HepG2 (cell line): ENCODE results near the gene RBM12. TPM values are rescaled to one million over a fixed set of nuclear protein-coding genes. Genes with fewer than 3 reads are reported as not detected.
A peak's percentile ranks its signal among the peaks of the same experiment; 100 is the strongest.

Source experiments
- FOXA1 ChIP-seq, 2 experiments: fragments of 450-650 bp in 1 of 2; sonication (generic) in 1 of 2; formaldehyde crosslinking in 1 of 2; IDR thresholded peaks; 2 replicates each; pipeline versions ENCODE4 v1.4.0 to v1.6.1; 2016 to 2020; ENCODE audit warnings: missing genetic modification reagents in 1 of 2
- HMGA1 ChIP-seq: sonication (generic); formaldehyde crosslinking; conservative IDR thresholded peaks from 2 replicates; pipeline ENCODE4 v1.4.0; 2020; ENCODE audit warnings: missing genetic modification reagents
- KDM5A ChIP-seq: fragments of 200-600 bp; sonication (generic); IDR thresholded peaks from 2 replicates; pipeline ENCODE4 v1.7.0; 2018; ENCODE audit warnings: antibody characterized with exemption, mild to moderate bottlenecking, low read length, borderline replicate concordance
- MZF1 ChIP-seq: sonication (generic); formaldehyde crosslinking; IDR thresholded peaks from 2 replicates; pipeline ENCODE4 v1.8.1; 2023; ENCODE audit warnings: mild to moderate bottlenecking, missing genetic modification reagents, borderline replicate concordance
- NR2C2 ChIP-seq: sonication (generic); formaldehyde crosslinking; IDR thresholded peaks from 2 replicates; pipeline ENCODE4 v1.4.0; 2020; ENCODE audit warnings: missing genetic modification reagents, mild to moderate bottlenecking, moderate library complexity, borderline replicate concordance
- PAX8 ChIP-seq: sonication (generic); formaldehyde crosslinking; IDR thresholded peaks from 2 replicates; pipeline ENCODE4 v1.8.0; 2022; ENCODE audit warnings: mild to moderate bottlenecking, missing genetic modification reagents, borderline replicate concordance
- RCOR2 ChIP-seq: IDR thresholded peaks from 2 replicates; pipeline ENCODE4 v1.6.1; 2016; ENCODE audit warnings: missing biosample characterization, missing genetic modification reagents
- ZNF124 ChIP-seq: sonication (generic); formaldehyde crosslinking; IDR thresholded peaks from 2 replicates; pipeline ENCODE4 v1.4.0; 2020; ENCODE audit warnings: missing genetic modification reagents
- ZNF296 ChIP-seq: sonication (generic); formaldehyde crosslinking; conservative IDR thresholded peaks from 2 replicates; pipeline ENCODE4 v1.5.0; 2020; ENCODE audit warnings: mild to moderate bottlenecking, missing genetic modification reagents
- ZNF629 ChIP-seq: sonication (generic); formaldehyde crosslinking; conservative IDR thresholded peaks from 2 replicates; pipeline ENCODE4 v1.5.0; 2020; ENCODE audit warnings: missing genetic modification reagents
- ZNF720 ChIP-seq: sonication (generic); formaldehyde crosslinking; IDR thresholded peaks from 2 replicates; pipeline ENCODE4 v1.4.0; 2020; ENCODE audit warnings: missing genetic modification reagents
- ZNF777 ChIP-seq: sonication (generic); formaldehyde crosslinking; IDR thresholded peaks from 2 replicates; pipeline ENCODE4 v1.4.0; 2020; ENCODE audit warnings: missing genetic modification reagents
- ZNF788 ChIP-seq: sonication (generic); formaldehyde crosslinking; IDR thresholded peaks from 2 replicates; pipeline ENCODE4 v1.5.0; 2020; ENCODE audit warnings: mild to moderate bottlenecking, missing genetic modification reagents, borderline replicate concordance
- ZSCAN31 ChIP-seq: sonication (generic); formaldehyde crosslinking; IDR thresholded peaks from 2 replicates; pipeline ENCODE4 v1.5.0; 2020; ENCODE audit warnings: low read depth, mild to moderate bottlenecking, missing genetic modification reagents
- polyA plus RNA-seq, 8 experiments: library from polyadenylated mRNA; depleted of rRNA in 3 of 8; stranded (reverse) in 7 of 8; unstranded in 1 of 8; fragments of >200 nt; fragmentation: Illumina TruSeq in 4 of 8; extraction: Trizol in 4 of 8; gene quantifications; 2 replicates each; pipeline versions ENCODE4 v1.2.1 to v1.2.3, GENCODE V29; 2011 to 2016; ENCODE audit warnings: low read depth in 4 of 8, missing spikeins in 1 of 8, mixed read lengths in 1 of 8; ENCODE audit not compliant: insufficient read depth in 1 of 8
- total RNA-seq, 5 experiments: library from RNA; depleted of rRNA; stranded (reverse); fragments of >200 nt; fragmentation: Illumina TruSeq; extraction: Trizol; gene quantifications; 2 replicates each; pipeline ENCODE4 v1.2.3, GENCODE V29; 2016; ENCODE audit warnings: low read depth in 1 of 5
- TF ChIP-seq, protein P1 (sequence below): sonication (generic); formaldehyde crosslinking; IDR thresholded peaks from 2 replicates; pipeline ENCODE4 v1.4.0; 2020; ENCODE audit warnings: missing genetic modification reagents; ENCODE audit errors: not compliant biosample characterization
- TF ChIP-seq, protein P2 (sequence below): sonication (generic); formaldehyde crosslinking; IDR thresholded peaks from one replicate; pipeline ENCODE4 v1.5.1; 2020; ENCODE audit warnings: mild to moderate bottlenecking, missing genetic modification reagents; ENCODE audit errors: not compliant biosample characterization
- TF ChIP-seq, protein P3 (sequence below): IDR thresholded peaks from 2 replicates; pipeline ENCODE4 v1.6.1; 2016; ENCODE audit warnings: low read depth, control low read depth

RBM12 gene
- total and polyA plus RNA-seq, 2 of the 13 experiments (the other 11 are each of a cell fraction or from before 2014, with no cell fraction given): 97.9 to 104 TPM

DNA sequence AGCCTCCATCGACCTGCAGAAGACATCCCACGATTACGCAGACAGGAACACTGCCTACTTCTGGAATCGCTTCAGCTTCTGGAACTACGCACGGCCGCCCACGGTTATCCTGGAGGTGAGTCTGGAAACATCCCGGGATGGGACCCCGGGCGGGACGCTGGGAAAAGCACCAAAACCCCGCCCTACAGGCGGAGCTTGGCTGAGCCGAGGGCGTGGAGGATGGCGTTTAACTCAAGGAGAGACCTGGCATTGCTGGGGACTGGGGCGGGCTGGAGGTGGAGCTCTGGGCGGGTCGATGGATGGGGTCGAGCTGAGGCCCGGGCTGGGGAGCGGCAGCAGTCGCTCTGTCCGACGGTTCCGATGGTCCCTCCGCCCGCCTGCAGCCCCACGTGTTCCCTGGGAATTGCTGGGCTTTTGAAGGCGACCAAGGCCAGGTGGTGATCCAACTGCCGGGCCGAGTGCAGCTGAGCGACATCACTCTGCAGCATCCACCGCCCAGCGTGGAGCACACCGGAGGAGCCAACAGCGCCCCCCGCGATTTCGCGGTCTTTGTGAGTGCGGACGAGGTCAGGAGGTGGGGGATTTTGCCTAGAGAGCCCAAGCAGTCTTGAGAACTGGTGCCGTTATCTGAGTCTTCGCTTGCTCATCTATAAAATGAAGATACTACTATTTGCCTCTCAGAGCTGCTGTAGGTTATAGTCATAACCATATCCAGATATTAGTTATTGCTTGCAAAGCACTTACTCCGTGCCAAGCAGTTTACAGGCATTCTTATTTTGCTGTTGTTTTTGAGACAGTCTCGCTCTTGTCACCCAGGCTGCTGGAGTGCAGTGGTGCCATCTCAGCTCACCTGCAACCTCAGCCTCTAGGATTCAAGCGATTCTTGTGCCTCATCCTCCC, 45.3 kb downstream of the RBM12 start (continued):
- TF ChIP-seq, protein P1, sequence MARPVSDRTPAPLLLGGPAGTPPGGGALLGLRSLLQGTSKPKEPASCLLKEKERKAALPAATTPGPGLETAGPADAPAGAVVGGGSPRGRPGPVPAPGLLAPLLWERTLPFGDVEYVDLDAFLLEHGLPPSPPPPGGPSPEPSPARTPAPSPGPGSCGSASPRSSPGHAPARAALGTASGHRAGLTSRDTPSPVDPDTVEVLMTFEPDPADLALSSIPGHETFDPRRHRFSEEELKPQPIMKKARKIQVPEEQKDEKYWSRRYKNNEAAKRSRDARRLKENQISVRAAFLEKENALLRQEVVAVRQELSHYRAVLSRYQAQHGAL: peak; percentile 68
- peak; percentile 86; the same call in 1 of the 2 replicates for TF ChIP-seq RCOR2
- no peak for TF ChIP-seq ZNF720 (CRISPR knock-in tag)
- no peak for TF ChIP-seq FOXA1 (IDR thresholded peaks at IDR 0.05)
- peak; percentile 44; the same call in 1 of the 2 replicates for TF ChIP-seq FOXA1 (CRISPR knock-in tag; IDR thresholded peaks at IDR 0.05)
- TF ChIP-seq, protein P2, sequence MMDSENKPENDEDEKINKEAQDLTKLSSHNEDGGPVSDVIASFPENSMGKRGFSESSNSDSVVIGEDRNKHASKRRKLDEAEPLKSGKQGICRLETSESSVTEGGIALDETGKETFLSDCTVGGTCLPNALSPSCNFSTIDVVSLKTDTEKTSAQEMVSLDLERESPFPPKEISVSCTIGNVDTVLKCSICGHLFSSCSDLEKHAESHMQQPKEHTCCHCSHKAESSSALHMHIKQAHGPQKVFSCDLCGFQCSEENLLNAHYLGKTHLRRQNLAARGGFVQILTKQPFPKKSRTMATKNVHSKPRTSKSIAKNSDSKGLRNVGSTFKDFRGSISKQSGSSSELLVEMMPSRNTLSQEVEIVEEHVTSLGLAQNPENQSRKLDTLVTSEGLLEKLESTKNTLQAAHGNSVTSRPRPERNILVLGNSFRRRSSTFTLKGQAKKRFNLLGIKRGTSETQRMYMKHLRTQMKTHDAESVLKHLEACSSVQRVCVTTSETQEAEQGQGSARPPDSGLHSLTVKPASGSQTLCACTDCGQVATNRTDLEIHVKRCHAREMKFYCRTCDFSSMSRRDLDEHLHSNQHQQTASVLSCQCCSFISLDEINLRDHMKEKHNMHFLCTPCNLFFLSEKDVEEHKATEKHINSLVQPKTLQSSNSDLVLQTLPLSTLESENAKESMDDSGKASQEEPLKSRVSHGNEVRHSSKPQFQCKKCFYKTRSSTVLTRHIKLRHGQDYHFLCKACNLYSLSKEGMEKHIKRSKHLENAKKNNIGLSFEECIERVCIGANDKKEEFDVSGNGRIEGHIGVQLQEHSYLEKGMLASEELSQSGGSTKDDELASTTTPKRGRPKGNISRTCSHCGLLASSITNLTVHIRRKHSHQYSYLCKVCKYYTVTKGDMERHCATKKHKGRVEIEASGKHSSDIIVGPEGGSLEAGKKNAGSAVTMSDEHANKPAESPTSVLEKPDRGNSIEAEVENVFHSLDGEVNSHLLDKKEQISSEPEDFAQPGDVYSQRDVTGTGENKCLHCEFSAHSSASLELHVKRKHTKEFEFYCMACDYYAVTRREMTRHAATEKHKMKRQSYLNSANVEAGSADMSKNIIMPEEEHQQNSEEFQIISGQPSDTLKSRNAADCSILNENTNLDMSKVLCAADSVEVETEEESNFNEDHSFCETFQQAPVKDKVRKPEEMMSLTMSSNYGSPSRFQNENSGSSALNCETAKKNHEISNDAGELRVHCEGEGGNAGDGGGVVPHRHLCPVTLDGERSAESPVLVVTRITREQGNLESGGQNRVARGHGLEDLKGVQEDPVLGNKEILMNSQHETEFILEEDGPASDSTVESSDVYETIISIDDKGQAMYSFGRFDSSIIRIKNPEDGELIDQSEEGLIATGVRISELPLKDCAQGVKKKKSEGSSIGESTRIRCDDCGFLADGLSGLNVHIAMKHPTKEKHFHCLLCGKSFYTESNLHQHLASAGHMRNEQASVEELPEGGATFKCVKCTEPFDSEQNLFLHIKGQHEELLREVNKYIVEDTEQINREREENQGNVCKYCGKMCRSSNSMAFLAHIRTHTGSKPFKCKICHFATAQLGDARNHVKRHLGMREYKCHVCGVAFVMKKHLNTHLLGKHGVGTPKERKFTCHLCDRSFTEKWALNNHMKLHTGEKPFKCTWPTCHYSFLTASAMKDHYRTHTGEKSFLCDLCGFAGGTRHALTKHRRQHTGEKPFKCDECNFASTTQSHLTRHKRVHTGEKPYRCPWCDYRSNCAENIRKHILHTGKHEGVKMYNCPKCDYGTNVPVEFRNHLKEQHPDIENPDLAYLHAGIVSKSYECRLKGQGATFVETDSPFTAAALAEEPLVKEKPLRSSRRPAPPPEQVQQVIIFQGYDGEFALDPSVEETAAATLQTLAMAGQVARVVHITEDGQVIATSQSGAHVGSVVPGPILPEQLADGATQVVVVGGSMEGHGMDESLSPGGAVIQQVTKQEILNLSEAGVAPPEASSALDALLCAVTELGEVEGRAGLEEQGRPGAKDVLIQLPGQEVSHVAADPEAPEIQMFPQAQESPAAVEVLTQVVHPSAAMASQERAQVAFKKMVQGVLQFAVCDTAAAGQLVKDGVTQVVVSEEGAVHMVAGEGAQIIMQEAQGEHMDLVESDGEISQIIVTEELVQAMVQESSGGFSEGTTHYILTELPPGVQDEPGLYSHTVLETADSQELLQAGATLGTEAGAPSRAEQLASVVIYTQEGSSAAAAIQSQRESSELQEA (CRISPR knock-in tag): peak; percentile 89
- TF ChIP-seq, protein P3, sequence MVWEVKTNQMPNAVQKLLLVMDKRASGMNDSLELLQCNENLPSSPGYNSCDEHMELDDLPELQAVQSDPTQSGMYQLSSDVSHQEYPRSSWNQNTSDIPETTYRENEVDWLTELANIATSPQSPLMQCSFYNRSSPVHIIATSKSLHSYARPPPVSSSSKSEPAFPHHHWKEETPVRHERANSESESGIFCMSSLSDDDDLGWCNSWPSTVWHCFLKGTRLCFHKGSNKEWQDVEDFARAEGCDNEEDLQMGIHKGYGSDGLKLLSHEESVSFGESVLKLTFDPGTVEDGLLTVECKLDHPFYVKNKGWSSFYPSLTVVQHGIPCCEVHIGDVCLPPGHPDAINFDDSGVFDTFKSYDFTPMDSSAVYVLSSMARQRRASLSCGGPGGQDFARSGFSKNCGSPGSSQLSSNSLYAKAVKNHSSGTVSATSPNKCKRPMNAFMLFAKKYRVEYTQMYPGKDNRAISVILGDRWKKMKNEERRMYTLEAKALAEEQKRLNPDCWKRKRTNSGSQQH (CRISPR knock-in tag): no peak; the same call in none of the 2 replicates
- TF ChIP-seq ZNF629: peak; percentile 56
- peak; percentile 71; the same call in 1 of the 2 replicates for TF ChIP-seq NR2C2 (CRISPR knock-in tag)
- peak; percentile 96; the same call in 1 of the 2 replicates for TF ChIP-seq ZNF296 (CRISPR knock-in tag)
- TF ChIP-seq PAX8 (CRISPR knock-in tag): 0 out of 2 replicates have a peak, but pooled peaks have one; percentile 55
- TF ChIP-seq HMGA1 (CRISPR knock-in tag): no peak
- no peak for TF ChIP-seq KDM5A
- no peak; the same call in 1 of the 2 replicates for TF ChIP-seq ZSCAN31 (CRISPR knock-in tag)
- TF ChIP-seq ZNF777 (CRISPR knock-in tag): peak; percentile 98
- peak; percentile 97 for TF ChIP-seq ZNF124
- peak; percentile 38; the same call in 1 of the 2 replicates for TF ChIP-seq MZF1 (CRISPR knock-in tag)
- TF ChIP-seq ZNF788 (CRISPR knock-in tag): peak; percentile 70; the same call in 1 of the 2 replicates
